Muscle of back (tissue), 13 donors: ENCODE measurements around the gene UFC1. TPM values are rescaled to one million over a fixed set of nuclear protein-coding genes. Genes with fewer than 3 reads are reported as not detected.
"Not testable (repeated sequence)": the region's sequence is repeated elsewhere in the genome, so short reads cannot be mapped to it uniquely, and the experiment has no call there.

Experiments used
- DNase-seq, 3 donors: peaks; one replicate each; pipeline versions ENCODE4 v3.0.0 to v3.0.0-alpha.2; 2013
- long read RNA-seq, 9 donors: transcript quantifications; one replicate each; lab custom pipeline, GENCODE V29; 2026
- polyA plus RNA-seq, 10 donors: library from polyadenylated mRNA; unstranded; fragments of 120-200 nt; gene quantifications; one replicate each; pipeline ENCODE4 v1.2.1, GENCODE V29; 2013; ENCODE audit not compliant: insufficient read length in 10 of 10

UFC1 gene
- 100 to 1,000 TPM in 5 of 10 donors, 10 to 100 TPM in 5; 93.2 to 118 (median 101) TPM for polyA plus RNA-seq
- long read RNA-seq, donor 1, transcript UFC1-206 (5 exons, 617 nt) = minor isoform, 5 of 91 reads
- long read RNA-seq, donor 1, transcript UFC1-201 (6 exons, 1,114 nt) = major isoform, 38 of 91 reads
- long read RNA-seq, donor 1, partial matches to known transcripts = 48 of 91 reads
- long read RNA-seq, donor 1, other reads (novel, unspliced or antisense) = 0 of 91 reads
- long read RNA-seq, donor 2, transcript UFC1-201 (6 exons, 1,114 nt) = major isoform, 29 of 91 reads
- long read RNA-seq, donor 2, partial matches to known transcripts = 57 of 91 reads
- long read RNA-seq, donor 2, other reads (novel, unspliced or antisense) = 0 of 91 reads
- long read RNA-seq, donor 3 = 0 reads
- long read RNA-seq, donor 4, transcript UFC1-201 (6 exons, 1,114 nt) = major isoform, 33 of 80 reads
- long read RNA-seq, donor 4, partial matches to known transcripts = 44 of 80 reads
- long read RNA-seq, donor 4, other reads (novel, unspliced or antisense) = 0 of 80 reads
- long read RNA-seq, donor 5, transcript UFC1-201 (6 exons, 1,114 nt) = major isoform, 49 of 53 reads
- long read RNA-seq, donor 5, partial matches to known transcripts = 0 of 53 reads
- long read RNA-seq, donor 5, other reads (novel, unspliced or antisense) = 0 of 53 reads
- long read RNA-seq, donor 6, transcript UFC1-201 (6 exons, 1,114 nt) = major isoform, 47 of 106 reads
- long read RNA-seq, donor 6, partial matches to known transcripts = 58 of 106 reads
- long read RNA-seq, donor 6, other reads (novel, unspliced or antisense) = 0 of 106 reads
- long read RNA-seq, donor 7, transcript UFC1-201 (6 exons, 1,114 nt) = major isoform, 38 of 38 reads
- long read RNA-seq, donor 7, partial matches to known transcripts = 0 of 38 reads
- long read RNA-seq, donor 7, other reads (novel, unspliced or antisense) = 0 of 38 reads
- long read RNA-seq, donor 8, transcript UFC1-201 (6 exons, 1,114 nt) = major isoform, 25 of 86 reads
- long read RNA-seq, donor 8, partial matches to known transcripts = 58 of 86 reads
- long read RNA-seq, donor 8, other reads (novel, unspliced or antisense) = 0 of 86 reads
- long read RNA-seq, donor 9, partial matches to known transcripts = 13 of 17 reads
- long read RNA-seq, donor 9, other reads (novel, unspliced or antisense) = 0 of 17 reads

DNA sequence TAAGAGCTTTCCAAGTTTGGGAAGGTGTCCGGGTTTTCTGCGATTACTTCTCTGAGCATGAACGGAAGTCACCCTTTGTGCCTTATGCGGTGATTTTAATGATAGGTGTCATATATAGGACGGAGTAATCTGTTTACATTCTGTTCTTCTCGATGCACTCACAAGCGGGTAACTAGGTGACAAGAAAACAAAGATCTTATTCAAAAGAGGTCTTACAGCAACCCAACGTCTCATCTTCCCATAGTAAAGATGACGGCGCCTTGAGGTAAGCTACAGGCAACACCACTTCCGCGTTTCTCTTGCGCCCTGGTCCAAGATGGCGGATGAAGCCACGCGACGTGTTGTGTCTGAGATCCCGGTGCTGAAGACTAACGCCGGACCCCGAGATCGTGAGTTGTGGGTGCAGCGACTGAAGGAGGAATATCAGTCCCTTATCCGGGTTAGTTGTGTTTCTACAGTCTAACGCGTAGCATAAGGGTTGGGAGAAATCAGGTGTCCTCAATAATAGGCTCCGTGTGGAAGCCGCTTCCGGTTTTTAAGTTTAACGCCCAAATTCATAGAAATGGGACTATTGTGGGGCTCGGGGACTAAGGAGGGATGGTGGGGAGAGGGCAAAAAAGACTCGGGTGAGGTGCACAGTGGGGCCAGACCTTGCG, at the start of gene UFC1:
TSS of gene UFC1 (plus strand) at position 297 of the 656 bp plus-strand sequence. CDS start at position 317, 20 bp downstream.
- peak; percentile 88 to 97 (median 91) for DNase-seq

- DNase-seq = no peak
These were observed 47.3 kb upstream of the UFC1 start for GRCh38 chr1:161106431-161106830.

GRCh38 chr1:161111117-161111516, 42.7 kb upstream of the UFC1 start:
- DNase-seq = no peak

GRCh38 chr1:161111527-161111926, 42.3 kb upstream of the UFC1 start:
- no peak for DNase-seq

DNA sequence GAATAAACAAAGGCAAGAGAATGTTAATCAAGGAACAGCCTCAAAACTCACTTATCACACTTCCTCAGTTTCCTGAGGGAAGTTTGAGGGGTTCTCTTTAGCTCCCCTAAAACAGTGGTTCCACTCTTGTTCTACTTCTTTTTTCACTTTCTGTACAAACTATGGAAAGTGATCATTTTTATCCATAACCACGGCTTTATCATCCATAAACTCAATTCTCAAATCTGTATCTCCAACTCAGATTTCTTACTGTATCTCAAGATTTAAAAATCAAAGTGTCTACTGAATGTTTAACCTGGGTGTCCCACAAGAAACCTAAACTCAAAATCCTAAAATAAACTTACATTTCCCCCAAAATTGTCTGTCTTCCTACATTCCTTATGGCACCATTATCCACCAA, 39.9 kb upstream of the UFC1 start:
- no peak for DNase-seq

- no peak for DNase-seq
These were observed 39.2 kb upstream of the UFC1 start for GRCh38 chr1:161114556-161114955.

DNA sequence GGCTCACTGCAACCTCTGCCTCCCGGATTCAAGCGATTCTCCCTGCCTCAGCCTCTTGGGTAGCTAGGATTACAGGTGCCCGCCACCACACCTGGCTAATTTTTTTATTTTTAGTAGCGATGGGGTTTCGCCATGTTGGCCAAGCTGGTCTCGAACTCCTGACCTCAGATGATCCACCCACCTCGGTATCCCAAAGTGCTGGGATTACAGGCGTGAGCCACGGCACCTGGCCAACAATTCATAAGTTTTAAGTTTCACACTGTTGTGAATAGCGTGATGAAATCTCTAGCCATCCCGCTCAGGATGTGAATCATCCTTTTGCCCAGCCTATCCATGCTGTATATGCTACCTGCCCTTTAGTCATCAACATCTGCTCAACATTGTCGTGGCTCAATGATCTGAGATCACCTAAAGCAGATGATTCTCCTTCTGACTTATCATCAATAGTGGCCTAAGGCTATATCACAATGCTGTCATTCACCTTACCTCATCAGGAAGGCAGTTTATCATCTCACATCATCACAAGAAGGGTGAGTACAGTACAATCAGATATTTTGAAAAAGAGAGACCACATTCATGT, 38.6 kb upstream of the UFC1 start:
- DNase-seq = no peak

- not testable (repeated sequence) for DNase-seq
These were observed 37.8 kb upstream of the UFC1 start for GRCh38 chr1:161115961-161116360.

DNA sequence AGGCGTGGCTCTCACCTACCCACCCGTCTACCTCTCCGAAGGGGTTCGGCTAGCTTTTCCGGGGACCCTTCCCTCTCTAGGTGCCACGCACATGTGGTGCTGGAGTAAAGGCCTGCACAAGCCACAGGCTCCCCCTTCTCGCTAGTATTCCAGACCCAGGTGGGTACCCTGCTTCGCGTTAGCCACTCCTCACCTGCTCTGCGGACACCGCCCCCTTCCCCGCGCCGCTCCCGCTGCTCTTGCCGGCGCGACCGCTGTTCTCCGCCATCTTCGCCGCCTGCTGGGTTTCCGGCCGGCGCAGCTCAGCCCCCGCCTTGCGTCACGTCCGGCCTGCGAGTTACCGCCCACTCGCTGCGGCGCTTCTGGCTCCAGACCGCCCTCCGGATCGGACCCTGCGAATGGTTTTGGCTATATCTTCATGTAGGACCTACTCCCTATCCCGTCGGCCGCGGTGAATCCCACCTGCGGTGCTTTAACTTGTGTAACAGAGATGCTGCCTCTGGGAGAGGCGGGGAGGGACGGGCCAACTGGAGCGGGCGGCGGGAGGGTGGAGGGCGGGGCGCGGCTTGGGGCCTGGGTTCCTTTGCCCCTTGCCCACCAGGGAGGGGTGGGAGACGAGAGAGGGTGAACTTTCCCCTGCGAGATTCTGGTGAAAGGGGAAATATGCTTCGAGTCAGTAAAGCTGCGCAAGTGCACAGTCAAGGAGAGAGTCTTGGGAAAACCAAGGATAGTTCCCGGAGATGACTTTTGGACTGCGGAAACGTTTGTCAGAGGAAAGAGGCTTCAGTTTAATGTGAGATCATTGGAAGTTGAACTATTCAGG, 35.8 kb upstream of the UFC1 start, which contains the start of the genes NIT1 and PFDN2:
TSS of gene NIT1 (plus strand) at position 347 of the 823 bp plus-strand sequence. CDS start at position 419, 72 bp downstream.
TSS of gene PFDN2 (minus strand) at position 279 of the 823 bp plus-strand sequence. CDS start at position 268, 11 bp downstream.
- DNase-seq = peak; percentile 76 to 97 (median 94)

GRCh38 chr1:161119092-161119903, 34.5 kb upstream of the UFC1 start:
- peak in 2 of 3 donors; percentile 38 to 75 for DNase-seq

- no peak for DNase-seq
These were observed 32.6 kb upstream of the UFC1 start for GRCh38 chr1:161121042-161121650.

GRCh38 chr1:161121834-161122233, 31.9 kb upstream of the UFC1 start:
- DNase-seq = peak in 1 of 3 donors; percentile 15

GRCh38 chr1:161122967-161123366, 30.8 kb upstream of the UFC1 start:
- DNase-seq = no peak

DNA sequence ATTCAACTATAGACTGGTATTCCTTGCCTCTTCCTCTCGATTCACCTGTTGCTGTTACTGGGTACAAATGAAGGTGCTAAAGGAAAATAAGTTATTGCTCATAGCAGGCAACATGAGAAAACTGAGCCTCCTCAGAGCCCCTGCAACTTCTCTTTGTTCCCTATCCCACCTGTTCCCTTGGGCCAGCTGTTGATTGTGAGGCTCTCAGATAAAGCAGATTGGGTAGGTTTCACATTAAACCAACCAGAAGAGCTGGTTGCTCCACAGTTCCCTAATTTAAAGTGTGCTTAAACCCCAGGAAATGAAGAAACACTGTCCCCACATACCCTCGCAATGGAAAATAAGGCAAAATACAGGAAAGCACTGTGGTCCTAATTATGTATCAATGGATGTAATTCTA, 26.1 kb upstream of the UFC1 start:
- DNase-seq = no peak

DNA sequence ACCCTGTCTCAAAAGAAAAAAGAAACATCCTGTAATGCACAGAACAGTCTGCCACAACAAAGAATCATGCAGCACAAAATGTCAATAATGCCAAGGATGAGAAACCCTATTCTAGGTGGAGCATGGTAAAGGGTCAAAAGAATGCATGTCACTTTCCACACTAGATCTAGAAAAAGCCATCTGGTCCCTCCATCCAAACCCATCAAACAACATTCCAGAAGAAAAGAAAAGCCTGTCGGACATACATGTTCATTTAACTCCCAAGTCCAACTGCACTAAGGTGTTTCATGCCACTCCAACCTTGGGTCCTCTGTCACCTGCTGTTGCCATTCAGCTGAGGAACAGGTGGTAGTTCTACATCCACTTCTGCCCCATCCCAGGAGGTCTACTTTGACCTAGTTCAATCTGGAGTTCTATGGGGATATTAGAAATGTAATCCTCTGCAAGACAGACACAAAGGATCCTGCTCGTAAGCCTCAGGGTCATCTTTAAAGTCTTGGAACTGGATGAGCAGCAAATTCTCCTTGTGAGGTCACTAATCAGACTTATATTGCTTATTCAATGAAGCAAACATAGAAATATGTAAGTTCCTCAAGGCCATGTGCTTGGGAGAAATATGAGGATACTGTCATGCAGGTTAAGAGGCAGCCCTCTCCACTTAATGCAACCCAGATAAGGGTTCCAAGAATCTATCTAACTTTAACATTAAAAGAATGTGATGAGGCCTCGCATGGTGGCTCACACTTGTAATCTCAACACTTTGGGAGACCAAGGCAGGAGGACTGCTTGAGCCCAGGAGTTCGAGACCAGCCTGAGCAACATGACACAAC, 25.0 kb upstream of the UFC1 start:
- DNase-seq = peak in 1 of 3 donors; percentile 15

- DNase-seq = no peak
These were observed 23.5 kb upstream of the UFC1 start for GRCh38 chr1:161130266-161130665.
